SK-N-SH treated with all-trans-retinoic acid at 6 μM for 48 hours (cell line): Measurements from ENCODE around the gene TUBB2A.
"Not testable (repeated sequence)": the region's sequence is repeated elsewhere in the genome, so short reads cannot be mapped to it uniquely, and the experiment has no call there.

Experiments
- ATAC-seq: fragments of 200-7000 bp; cut with Tn5 transposase; 3 replicates; pipeline ENCODE4 v1.9.1; 2020; ENCODE audit warnings: mild to moderate bottlenecking, moderate library complexity
- ARNTL ChIP-seq: fragments of 450-650 bp; formaldehyde crosslinking; IDR thresholded peaks from 2 replicates; pipeline ENCODE4 v1.5.0; 2020; ENCODE audit warnings: low read depth, mild to moderate bottlenecking, moderate library complexity, borderline replicate concordance
- BACH2 ChIP-seq: fragments of 250-450 bp; sonication (Bioruptor Pico); IDR thresholded peaks from 2 replicates; pipeline ENCODE4 v1.9.0; 2021; ENCODE audit warnings: mild to moderate bottlenecking, borderline replicate concordance
- CSDC2 ChIP-seq: fragments of 250-450 bp; sonication (Bioruptor Pico); IDR thresholded peaks from 2 replicates; pipeline ENCODE4 v1.5.0; 2020; ENCODE audit warnings: mild to moderate bottlenecking, moderate library complexity
- CSRNP3 ChIP-seq: fragments of 250-450 bp; sonication (Bioruptor Pico); IDR thresholded peaks from 2 replicates; pipeline ENCODE4 v1.5.1; 2021; ENCODE audit warnings: mild to moderate bottlenecking, moderate library complexity
- ESRRG ChIP-seq: fragments of 250-450 bp; sonication (Bioruptor Pico); IDR thresholded peaks from 2 replicates; pipeline ENCODE4 v1.6.1; 2021; ENCODE audit warnings: mild to moderate bottlenecking
- GLIS3 ChIP-seq: fragments of 250-450 bp; sonication (Bioruptor Pico); IDR thresholded peaks from 2 replicates; pipeline ENCODE4 v1.5.0; 2020; ENCODE audit warnings: mild to moderate bottlenecking, moderate library complexity
- ISL1 ChIP-seq: fragments of 250-450 bp; sonication (Bioruptor Pico); IDR thresholded peaks from 2 replicates; pipeline ENCODE4 v2.1.2; 2022; ENCODE audit warnings: mild to moderate bottlenecking, moderate library complexity
- OSR1 ChIP-seq: fragments of 250-450 bp; sonication (Bioruptor Pico); IDR thresholded peaks from 2 replicates; pipeline ENCODE4 v1.8.0; 2022; ENCODE audit warnings: moderate library complexity, mild to moderate bottlenecking, inconsistent platforms
- PATZ1 ChIP-seq: fragments of 250-450 bp; sonication (Bioruptor Pico); IDR thresholded peaks from 2 replicates; pipeline ENCODE4 v1.8.0; 2020; ENCODE audit warnings: mild to moderate bottlenecking, moderate library complexity, borderline replicate concordance
- POU6F1 ChIP-seq: fragments of 250-450 bp; sonication (Bioruptor Pico); IDR thresholded peaks from 2 replicates; pipeline ENCODE4 v1.8.0; 2021; ENCODE audit warnings: low read depth, mild to moderate bottlenecking, moderate library complexity, borderline replicate concordance
- PPARA ChIP-seq: fragments of 250-450 bp; sonication (Bioruptor Pico); IDR thresholded peaks from 2 replicates; pipeline ENCODE4 v1.5.0; 2020; ENCODE audit warnings: mild to moderate bottlenecking, borderline replicate concordance
- RARB ChIP-seq: fragments of 250-450 bp; sonication (Bioruptor Pico); IDR thresholded peaks from 2 replicates; pipeline ENCODE4 v1.8.0; 2021; ENCODE audit warnings: mild to moderate bottlenecking, moderate library complexity
- SNAI2 ChIP-seq: fragments of 250-450 bp; sonication (Bioruptor Pico); IDR thresholded peaks from 2 replicates; pipeline ENCODE4 v1.5.0; 2020; ENCODE audit warnings: mild to moderate bottlenecking, moderate library complexity
- TCF4 ChIP-seq: fragments of 250-450 bp; sonication (Bioruptor Pico); IDR thresholded peaks from 2 replicates; pipeline ENCODE4 v1.8.0; 2021; ENCODE audit warnings: mild to moderate bottlenecking, moderate library complexity, borderline replicate concordance
- TOX ChIP-seq: fragments of 250-450 bp; sonication (Bioruptor Pico); IDR thresholded peaks from 2 replicates; pipeline ENCODE4 v1.8.0; 2021; ENCODE audit warnings: mild to moderate bottlenecking, moderate library complexity, borderline replicate concordance
- ZFP3 ChIP-seq: fragments of 250-450 bp; sonication (Bioruptor Pico); IDR thresholded peaks from 2 replicates; pipeline ENCODE4 v1.5.0; 2020; ENCODE audit warnings: mild to moderate bottlenecking, moderate library complexity
- ZFP30 ChIP-seq: fragments of 450-650 bp; formaldehyde crosslinking; IDR thresholded peaks from 2 replicates; pipeline ENCODE4 v1.5.0; 2022; ENCODE audit warnings: mild to moderate bottlenecking, moderate library complexity
- ZNF565 ChIP-seq: fragments of 450-650 bp; formaldehyde crosslinking; conservative IDR thresholded peaks from 2 replicates; pipeline ENCODE4 v1.5.0; 2020; ENCODE audit warnings: low read depth, mild to moderate bottlenecking, moderate library complexity
- ZNF70 ChIP-seq: fragments of 450-650 bp; formaldehyde crosslinking; IDR thresholded peaks from 2 replicates; pipeline ENCODE4 v1.5.0; 2020; ENCODE audit warnings: mild to moderate bottlenecking, moderate library complexity
- ZNF8 ChIP-seq: fragments of 450-650 bp; formaldehyde crosslinking; IDR thresholded peaks from 2 replicates; pipeline ENCODE4 v1.5.0; 2020; ENCODE audit warnings: mild to moderate bottlenecking, moderate library complexity
- TF ChIP-seq, protein P1 (sequence below): fragments of 250-450 bp; sonication (Bioruptor Pico); IDR thresholded peaks from 2 replicates; pipeline ENCODE4 v1.5.0; 2020; ENCODE audit warnings: mild to moderate bottlenecking, moderate library complexity

TUBB2A gene

DNA sequence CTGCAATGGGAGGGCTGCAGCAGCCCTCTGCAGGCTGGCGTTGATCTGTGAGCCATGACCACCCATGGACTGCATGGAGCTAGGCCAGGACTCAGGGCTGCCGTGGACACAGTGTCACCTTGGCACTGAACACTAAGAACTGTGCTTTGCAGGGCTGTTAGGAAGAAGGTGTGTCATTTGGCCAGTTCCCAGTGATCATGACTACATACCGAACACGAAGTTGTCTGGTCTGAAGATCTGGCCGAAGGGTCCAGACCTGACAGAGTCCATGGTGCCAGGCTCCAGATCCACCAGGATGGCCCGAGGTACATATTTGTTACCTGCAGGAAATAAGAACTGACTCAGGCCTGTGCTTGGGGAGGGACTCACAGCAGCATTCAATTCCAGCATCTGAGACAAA, 1.9 kb downstream of the TUBB2A start:
- not testable (repeated sequence) for ATAC-seq

DNA sequence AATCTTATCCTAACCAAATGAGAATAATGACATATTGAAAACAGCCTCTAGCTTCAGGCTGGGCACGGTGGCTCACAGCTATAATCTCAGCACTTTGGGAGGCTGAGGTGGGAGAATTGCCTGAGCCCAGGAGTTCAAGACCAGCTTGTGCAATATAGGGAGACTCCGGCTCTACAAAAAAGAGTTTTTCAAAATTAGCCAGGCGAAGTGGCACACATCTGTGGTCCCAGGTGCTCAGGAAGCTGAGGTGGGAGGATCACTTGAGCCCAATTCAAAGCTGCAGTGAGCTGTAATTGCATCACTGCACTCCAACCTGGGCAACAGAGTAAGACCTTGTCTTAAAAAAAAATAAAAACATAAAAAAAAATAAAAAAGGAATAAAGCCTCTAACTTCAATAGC, 4.7 kb downstream of the TUBB2A start:
- TF ChIP-seq, protein P1, sequence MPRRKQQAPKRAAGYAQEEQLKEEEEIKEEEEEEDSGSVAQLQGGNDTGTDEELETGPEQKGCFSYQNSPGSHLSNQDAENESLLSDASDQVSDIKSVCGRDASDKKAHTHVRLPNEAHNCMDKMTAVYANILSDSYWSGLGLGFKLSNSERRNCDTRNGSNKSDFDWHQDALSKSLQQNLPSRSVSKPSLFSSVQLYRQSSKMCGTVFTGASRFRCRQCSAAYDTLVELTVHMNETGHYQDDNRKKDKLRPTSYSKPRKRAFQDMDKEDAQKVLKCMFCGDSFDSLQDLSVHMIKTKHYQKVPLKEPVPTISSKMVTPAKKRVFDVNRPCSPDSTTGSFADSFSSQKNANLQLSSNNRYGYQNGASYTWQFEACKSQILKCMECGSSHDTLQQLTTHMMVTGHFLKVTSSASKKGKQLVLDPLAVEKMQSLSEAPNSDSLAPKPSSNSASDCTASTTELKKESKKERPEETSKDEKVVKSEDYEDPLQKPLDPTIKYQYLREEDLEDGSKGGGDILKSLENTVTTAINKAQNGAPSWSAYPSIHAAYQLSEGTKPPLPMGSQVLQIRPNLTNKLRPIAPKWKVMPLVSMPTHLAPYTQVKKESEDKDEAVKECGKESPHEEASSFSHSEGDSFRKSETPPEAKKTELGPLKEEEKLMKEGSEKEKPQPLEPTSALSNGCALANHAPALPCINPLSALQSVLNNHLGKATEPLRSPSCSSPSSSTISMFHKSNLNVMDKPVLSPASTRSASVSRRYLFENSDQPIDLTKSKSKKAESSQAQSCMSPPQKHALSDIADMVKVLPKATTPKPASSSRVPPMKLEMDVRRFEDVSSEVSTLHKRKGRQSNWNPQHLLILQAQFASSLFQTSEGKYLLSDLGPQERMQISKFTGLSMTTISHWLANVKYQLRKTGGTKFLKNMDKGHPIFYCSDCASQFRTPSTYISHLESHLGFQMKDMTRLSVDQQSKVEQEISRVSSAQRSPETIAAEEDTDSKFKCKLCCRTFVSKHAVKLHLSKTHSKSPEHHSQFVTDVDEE (CRISPR knock-in tag) = no peak
- no peak for TF ChIP-seq ESRRG
- ATAC-seq = no peak

- TF ChIP-seq TOX (no peak), CSDC2 (CRISPR knock-in tag) (no peak), RARB (CRISPR knock-in tag) (no peak), ARNTL (CRISPR knock-in tag) (no peak), ZFP30 (no peak)
- ATAC-seq = no peak
Measured at GRCh38 chr6:3151691-3152090, 5.7 kb downstream of the TUBB2A start.

DNA sequence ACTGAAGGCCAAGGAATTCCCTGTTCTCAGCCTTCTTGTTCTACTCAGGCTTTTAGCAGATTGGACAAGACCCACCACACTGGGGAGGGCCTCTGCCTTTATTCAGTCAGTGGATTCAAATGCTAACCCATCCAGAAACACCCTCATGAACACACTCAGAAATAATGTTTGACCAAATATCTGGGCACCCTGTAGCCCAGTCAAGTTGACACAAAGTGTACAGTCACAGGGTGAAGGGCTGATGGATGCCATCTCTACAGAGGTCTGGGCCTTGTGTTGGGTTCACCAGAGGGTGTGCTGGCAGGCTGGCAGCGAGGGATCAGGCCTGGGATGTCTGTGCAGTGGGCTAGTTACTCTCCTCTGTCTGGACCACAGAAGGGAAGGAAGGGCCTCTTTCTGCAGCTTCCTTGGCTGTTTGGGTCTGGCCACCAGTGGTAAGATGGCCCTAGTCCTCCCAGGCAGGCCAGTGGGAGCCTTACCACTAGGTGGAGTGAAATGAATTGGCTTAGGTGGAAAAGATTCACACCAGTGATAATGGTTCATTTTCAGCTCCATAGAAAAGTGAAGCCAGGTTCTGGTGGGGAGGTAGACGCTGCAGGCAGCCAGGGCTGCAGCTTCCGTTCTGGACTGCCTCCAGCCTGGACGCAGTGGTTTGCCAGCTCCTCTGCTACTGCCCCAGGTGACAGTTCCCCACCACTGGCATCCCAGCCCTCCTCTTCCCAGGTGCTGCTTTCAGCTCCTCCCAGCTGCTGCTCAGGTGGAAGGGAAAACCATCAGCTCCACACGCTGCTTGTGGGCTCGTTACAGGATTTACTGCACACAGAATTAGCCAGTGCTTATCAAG, 9.2 kb downstream of the TUBB2A start:
- no peak for TF ChIP-seq PPARA (CRISPR knock-in tag)
- no peak for TF ChIP-seq OSR1 (CRISPR knock-in tag)
- TF ChIP-seq, all 23 proteins: peak for 0
- no peak for ATAC-seq

DNA sequence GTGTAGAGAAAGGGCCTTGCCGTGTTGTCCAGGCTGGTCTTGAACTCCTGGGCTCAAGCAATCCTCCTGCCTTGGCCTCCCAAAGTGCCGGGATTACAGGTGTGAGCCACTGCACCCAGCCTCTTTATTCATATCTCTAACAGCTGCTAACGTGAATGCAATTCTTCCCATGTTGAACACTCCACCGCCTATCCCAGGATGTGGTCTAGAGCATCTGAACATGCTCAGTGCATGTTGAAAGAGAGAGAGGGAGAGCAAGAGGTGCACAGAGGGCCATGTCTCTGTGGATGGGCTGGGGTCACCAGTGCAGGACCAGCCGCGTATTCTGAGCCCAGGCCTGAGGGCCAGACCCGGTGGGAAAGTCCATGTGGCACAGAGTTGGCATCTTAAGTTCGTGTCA, 12.8 kb downstream of the TUBB2A start:
- TF ChIP-seq PATZ1 (CRISPR knock-in tag) (no peak), ZNF565 (CRISPR knock-in tag) (no peak), BACH2 (CRISPR knock-in tag) (no peak), ISL1 (no peak), ESRRG (no peak), ZFP3 (no peak), PPARA (CRISPR knock-in tag) (no peak), ZNF70 (CRISPR knock-in tag) (no peak), RARB (CRISPR knock-in tag) (no peak), ZNF8 (CRISPR knock-in tag) (no peak), GLIS3 (CRISPR knock-in tag) (no peak), CSRNP3 (no peak), SNAI2 (CRISPR knock-in tag) (no peak), TOX (no peak), TCF4 (no peak), CSDC2 (CRISPR knock-in tag) (no peak), POU6F1 (CRISPR knock-in tag) (no peak), ARNTL (CRISPR knock-in tag) (no peak)
- TF ChIP-seq, protein P1 (CRISPR knock-in tag) = no peak
- ATAC-seq = no peak
